GM21390 (cell line): ENCODE measurements around the gene RNASEH2B.

Experiments
- ATAC-seq: cut with Tn5 transposase; IDR thresholded peaks from one replicate; pipeline ENCODE4 v1.9.1; 2021; ENCODE audit not compliant: unreplicated experiment

The RNASEH2B gene

DNA sequence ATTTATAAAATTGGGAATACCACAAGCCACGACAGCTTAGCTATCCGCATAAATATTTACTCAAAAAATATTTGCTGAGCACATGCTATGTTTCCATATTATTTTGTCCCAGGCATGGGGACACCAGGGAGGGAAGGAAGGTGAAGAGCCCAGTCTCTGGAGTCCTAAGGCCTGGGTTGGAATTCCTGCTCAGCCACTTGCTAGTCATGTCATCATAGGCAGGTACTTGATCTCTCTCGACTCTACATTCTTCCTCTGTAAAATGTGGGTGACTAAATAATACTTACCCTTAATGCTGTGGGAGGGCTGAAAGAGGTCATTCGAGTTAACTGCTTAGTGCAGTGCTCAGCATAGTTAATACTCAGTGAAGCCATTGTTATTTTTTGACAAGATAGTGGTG, 4.3 kb upstream of the RNASEH2B start:
- no peak for ATAC-seq

DNA sequence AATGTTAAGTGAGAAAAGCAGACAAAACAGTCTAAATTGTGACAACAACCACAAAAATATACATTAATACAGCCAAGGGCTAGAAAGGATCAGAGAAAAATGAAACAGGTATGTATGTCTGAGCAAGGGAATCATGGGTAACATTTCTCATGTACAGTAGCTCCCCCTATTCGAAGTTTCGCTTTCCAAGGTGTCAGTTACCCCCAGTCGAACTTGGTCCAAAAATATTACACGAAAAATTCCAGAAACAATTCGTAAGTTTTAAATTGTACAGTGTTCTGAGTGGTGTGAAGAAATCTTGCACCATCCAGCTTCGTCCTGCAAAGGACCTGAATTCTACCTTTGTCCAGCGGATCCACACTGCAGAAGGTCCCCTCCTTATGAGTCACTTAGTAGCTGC, 1.8 kb upstream of the RNASEH2B start:
- ATAC-seq, result no peak

DNA sequence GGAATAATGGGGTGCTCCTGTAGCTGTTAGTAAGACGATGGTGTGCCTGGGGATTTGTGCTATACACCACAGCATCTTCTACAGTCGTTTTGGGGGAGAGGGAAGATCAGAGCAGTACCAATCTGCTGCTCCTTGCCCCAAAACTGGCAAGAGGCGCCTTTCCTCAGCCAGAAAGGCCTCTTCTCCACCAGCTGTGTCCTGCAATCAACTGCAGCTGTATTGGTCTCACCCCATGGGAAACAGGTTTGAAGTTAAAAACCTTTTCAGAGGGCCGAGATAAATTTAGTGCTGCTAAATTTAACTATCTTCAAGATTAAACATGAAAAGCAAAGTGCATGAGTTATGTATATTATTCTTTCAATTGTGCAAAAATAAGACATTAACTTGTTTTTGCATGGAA, 1.2 kb upstream of the RNASEH2B start:
- ATAC-seq, result no peak

DNA sequence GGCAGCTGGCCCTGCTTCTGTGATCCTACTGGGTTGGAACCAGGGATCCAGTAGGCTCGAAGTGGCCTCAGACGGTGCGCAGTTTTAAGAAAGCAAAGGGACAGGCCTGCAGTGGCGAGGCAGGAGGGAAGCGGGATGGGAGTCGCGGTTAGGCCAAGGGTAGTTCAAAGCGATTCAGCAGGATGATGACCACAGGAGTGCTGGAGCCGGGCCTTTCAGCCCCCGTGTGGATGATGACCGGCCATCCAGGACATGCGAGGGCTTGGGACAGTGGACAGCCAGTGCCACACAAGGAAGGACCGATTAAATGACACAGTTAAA, 854 bp downstream of the RNASEH2B start:
- ATAC-seq, result no peak

DNA sequence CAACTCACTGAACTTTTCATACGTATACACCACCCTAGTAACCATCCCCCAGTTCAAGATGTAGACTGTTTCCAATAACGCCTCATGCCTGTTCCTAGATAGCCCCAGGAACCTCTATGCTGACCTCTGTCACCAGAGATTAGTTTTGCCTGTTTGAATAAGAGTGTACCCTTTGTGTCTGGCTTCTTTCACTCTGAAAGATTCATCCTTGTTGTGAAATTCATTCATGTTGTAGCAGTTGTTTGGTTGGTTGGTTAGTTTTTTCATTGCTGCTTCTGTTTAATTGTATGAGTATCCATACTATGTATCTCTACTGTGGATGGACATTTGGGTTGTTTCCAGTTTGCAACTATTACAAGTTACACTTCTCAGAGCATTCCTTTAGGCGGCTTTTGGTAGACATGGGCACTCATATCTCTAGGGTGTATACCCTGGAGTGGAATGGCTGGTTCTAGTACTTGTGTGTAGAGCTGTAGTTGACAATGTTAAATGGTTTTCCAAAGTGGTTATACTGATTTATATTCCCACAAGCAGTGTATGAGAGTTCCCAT, 1.6 kb downstream of the RNASEH2B start:
- ATAC-seq, result no peak

DNA sequence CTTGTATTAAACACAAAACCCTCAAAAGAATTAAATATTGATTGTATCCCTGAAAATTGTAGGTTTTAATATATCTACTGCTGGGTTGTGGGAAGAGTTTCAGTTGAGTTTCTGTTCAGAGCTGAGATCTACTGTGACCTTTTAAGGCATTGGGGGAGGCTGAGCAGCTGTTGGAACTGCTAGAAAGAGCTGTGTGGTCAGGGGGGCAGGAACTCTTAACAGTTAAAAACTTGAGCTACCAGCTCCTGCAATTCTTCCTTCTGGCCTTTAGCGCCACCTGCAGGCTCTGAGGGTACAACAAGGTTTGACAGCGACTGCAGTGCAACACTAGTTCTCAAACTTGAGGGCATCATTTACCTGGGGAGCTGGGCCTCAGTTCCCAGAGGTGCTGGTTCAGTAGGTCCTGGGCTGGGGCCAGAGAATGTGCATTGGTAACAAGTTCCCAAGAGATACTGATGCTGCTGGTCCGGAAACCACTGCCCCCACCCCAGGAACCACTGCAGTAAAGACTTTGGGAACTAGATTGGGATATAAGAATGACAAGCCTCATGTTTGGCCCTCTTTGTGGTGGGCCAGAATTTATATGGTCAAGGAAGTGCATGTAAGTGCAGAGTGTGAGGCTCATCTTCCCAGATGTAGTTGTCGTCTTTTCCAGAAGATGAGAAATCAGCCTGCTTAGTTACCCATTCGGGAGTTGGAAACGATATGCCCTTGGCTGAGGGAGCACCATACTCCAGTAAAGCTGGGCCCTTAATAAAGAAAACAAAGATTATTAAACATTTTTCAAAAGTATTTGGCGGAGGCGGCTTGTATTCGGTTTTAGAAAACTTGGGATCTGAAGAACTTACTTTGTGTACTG, 2.6 kb downstream of the RNASEH2B start:
- peak; percentile 48 for ATAC-seq

DNA sequence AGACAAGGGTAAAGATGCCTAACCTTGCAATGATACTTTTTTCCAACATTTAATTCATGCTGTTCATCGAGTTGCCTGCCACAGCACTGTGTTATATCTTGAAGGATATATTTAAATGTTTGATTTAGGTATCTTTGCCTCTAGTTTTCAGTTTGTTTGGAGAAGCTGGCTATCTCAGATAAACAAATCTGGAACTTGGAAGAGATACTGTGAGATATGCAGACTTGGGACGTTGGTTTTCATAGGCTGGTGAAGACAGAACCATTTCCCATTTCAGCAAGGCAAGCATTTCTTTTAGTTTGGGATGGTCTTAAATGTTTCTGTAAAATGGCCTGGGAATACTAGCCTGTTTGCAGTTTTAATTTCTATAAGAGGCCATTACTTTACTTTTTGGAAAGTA, 3.3 kb downstream of the RNASEH2B start:
- no peak for ATAC-seq

DNA sequence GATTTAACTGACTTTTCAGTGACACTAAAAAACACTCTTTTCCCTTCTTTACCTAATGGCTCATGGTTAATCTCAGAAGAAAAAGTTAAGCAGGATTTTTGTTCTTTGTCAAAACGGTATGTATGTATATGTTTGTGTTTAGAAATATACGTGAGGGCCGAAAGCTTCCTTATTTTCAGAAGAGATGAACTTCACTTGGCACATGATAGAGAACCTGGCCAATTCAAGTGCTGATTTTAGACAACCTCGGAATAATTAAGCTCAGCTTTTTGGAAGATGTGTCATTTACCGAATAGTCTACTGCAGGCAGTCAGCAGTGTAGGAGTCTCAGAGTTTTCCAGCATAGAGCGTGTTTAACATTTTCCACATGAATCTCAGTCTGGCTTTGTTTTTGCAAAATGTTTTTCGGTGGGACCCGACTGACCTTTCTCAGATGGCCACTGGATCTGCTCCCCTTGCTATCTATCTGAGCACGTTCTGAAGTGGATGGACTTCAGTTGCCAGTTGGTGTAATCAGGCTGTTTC, 4.6 kb downstream of the RNASEH2B start:
- no peak for ATAC-seq

DNA sequence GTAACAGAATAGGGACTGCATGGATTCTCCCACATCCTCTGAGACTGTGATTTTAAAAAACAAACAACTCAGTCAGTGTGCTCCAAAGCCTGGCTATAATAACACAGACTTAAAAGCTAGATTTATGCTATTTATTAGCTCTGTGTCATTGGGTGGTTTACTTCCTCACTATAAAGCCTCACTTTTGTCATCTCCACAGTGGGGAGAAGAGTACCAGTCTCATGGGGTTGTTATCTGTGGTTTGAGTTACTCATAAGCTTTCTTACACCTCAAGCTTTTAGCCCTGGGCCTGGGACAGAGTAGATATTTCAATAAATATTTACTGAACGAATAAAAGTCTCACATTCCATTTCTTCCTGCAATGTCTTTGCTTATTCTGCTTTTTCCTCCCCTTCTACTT, 5.3 kb downstream of the RNASEH2B start:
- no peak for ATAC-seq

DNA sequence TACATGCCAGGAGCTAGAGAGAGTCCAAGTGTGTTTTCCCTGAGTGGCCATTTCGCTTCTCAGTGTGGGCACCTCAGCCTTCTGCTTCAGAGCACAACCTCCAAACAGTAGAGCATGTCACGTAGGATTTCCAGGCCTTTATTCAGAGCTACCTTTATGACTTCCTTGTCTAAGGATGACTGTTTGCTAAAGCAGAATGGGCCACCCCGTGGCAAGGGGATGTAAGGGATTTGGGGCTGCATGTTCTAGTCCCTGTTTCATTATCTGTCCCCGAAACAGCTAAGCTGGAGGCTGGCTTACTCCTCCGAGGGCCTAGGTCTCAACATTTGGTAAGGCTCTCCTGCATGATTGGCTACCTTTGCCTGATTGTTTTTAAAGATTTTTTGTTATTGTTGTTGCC, 6.0 kb downstream of the RNASEH2B start:
- no peak for ATAC-seq

DNA sequence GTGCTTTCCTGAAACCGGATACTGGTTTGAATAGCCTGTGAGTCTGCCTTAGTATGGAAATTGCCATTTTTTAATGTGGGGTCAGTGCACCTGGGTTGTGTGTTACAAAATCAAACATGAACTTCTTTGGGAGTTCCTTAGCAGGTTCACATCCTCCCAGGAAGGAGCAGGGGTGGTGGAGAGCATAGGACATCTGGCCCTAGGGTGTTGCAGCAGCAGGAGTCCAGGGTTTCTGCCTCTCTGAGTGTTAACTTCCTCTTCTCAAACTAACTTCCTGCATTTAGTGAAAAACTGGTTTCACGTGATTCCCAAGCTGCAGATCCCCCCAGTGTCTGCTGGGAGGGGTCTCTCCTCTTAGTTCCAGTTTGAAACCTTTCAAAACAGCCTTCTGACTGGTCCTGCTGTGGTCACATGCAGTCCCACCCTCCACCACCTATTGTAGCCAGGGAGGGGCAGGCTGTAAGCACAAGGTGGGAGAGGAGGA, 7.2 kb downstream of the RNASEH2B start:
- ATAC-seq, result peak; percentile 28

DNA sequence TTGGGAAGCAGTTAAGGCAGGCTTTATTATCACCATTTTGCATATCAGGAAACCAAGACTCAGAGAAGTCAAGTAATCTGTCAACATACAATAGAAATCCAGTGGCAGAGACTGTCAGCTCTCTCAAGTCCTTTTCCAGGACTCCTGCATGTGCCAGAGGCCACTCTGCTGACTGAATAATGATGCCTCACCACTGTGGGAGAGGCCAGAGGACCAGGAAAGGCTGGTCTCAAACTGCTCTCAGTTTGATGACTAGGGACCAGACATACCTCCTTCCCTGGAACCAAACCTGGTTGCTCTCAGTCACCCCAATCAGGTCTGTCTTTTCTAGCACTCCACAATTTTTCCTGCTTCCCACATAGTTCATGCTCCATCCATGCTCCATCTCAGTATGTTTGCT, 8.0 kb downstream of the RNASEH2B start:
- ATAC-seq, result no peak

DNA sequence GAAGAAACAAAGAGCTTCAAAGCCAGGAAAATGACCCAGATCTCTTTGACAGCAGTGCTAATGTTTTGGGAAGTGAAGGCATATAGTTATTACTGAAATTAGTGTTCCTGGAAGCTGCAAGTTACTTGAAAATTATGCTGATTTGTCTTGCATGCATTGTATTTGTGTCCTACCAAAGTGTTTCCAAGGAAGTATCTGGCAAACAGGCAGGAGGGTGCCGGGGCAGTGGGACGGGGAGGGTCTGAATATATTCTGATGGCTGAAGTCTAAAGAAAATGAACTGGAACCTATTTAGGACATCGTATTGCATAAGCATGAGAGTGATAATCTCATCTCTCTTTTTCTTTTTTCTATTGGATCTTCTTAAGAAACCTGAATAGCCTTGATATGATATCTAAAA, 9.0 kb downstream of the RNASEH2B start:
- ATAC-seq, result no peak

DNA sequence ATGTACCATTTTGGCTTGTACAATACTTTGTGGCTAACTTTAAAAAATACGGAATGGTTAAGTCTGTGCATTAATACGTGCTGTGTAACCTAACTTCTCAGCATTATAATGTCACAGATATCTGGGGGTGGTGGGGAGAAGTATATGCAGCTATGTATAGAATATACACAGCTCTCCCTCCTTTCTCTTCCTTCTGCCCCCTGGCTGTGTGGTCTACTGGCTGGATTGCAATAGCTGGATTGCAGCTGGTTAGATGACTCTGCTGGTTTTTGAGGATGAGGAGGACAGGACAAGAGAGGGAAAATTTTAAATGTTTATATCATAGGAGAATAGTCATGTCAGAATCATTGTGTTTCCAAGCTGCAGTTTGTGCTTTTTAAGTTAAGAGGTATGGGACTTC, 9.7 kb downstream of the RNASEH2B start:
- no peak for ATAC-seq

DNA sequence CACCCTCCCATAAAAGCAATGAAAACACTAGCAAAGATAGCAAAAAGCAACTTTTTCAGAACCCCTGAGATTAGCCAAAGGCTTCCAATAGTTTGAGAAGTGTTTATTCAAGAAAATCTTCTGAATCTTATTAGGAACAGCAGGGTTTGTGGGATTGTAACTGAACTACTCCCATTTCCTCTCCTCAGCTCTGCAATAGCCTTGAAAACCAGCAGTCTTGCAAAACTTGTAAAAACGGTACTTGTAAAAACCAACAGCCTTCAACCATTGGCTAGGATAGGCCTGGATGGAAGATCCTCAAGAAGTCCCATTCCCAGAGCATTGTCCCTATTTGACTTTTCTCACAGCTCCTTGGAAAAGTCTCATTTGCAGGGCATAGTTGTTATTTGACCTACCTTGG, 12.1 kb downstream of the RNASEH2B start:
- ATAC-seq, result no peak

DNA sequence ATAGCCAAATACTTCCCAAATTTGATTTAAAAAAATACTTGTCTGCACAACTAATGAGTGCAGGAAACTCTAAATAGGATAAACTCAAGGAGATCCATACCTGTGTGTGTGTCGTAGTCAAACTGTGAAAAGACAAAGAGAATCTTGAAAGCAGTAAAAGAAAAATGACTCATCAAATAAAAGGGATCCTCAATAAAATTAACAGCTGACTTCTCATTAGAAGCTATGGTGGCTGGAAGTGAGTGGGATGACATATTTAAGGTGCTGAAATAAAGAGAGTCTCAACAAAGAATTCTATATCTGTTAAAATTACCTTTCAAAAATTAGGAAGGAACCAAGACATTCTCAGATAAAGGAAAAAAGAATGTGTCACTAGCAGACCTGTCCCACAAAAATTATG, 13.7 kb downstream of the RNASEH2B start:
- ATAC-seq, result no peak

DNA sequence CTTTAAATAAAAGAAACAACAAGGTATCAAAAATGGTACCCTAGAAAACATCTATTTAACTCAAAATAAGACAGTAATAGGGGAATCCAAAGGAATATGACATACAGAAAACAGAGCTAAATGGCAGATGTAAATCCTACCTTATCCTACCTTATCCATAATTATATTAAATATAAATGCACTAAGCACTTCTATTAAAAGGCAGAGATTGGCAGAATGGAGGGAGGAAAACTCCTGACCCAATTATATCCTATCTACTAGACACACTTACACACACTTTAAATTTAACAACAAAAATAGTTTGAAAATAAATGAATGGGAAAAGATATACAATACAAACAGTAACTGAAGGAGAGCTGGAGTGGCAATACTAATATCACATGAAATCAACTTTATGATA, 14.4 kb downstream of the RNASEH2B start:
- no peak for ATAC-seq

DNA sequence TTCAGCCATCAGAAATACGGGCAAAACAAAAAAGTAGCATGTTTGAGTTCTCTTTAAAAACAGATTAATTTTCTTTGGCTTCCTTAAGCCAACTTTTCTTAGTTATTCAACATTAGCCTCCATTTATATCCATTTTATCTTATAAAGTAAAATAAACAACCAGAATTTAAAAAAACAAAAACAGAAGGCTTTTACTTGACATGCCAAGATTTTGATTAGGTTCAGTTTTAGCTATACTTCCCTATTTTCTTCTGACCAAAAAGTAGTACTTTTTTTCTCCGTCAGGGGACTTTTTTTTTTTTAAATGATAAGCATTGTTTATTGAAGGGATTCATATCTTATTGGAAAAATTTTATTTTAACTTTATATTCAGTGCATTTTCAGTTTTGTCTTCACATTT, 18.1 kb downstream of the RNASEH2B start:
- no peak for ATAC-seq

DNA sequence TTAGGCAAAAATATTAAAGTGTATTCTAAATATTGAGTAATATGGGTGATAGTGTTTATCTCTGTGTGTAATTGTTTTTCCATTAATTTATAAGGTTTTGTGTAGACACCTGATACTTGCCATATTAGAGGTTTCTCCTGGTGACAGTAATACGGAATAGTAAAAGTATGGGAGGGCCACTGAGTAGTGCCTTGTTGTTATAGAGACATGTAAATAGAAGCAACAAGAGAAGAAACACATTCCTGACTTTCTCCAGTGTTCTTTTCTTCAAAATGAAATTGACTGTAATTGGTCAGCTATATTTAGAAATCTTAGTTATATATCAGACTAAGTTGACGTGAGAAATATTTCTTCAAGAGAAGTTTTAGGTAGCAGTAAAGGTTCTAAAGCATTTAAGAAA, 18.5 kb downstream of the RNASEH2B start:
- no peak for ATAC-seq

DNA sequence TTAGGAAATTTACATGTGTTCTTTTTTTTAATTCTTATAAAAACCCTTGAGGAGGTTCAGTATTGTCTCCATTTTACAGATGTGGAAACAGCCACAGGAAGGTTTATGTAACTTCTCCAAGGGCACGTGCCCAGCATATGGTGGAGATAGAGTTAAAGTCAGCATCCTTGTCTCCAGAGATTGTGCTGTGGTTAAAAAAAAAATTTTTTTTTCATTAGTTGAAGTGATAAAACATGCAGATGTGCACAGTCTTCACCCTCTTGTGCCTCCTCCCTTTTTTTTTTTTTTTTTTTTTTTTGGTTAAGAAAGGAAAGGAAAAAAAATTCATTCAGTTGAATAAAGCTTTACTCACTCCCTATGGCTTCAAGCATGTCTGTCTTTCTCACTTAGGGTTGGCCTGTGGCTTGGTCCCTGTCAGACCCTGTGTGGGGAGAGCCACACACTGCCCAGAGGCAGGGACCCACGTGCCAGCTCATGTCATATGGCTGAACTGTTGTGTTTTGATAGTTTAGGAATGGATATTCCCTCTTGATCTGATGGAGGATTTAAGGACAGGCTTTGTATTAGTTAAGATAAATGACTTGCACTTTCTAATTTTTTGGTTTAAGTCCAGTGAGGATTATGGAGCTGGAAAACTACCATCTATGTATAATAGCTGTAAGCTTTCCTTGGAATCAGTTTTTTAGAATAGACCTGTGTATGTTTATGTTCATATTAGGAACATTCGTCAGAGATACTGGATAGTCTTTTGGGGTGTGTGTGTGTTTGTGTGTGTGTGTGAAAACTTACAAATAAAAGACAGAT, 19.3 kb downstream of the RNASEH2B start:
- no peak for ATAC-seq

DNA sequence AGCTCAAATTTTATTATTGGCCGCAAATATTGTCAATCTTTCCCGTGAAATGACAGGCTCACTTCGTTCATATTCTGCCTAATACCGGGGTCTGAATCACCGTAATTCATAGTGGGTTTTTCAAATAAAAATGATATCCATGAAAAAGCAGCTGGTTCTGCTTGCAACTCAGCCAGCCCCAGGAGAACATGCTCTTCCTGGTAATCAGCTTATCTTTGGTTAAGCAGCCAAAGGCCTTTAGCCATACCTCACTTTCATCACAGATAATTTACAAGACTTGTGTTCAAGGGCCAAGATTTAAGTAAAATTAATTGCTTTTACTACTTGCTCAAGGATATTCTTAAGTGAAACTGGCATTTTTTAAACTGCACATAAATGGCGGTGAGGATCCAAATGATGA, 22.5 kb downstream of the RNASEH2B start:
- no peak for ATAC-seq
